SK-N-SH (cell line): ENCODE results near the gene ETV3. TPM values are rescaled to one million over a fixed set of nuclear protein-coding genes. Genes with fewer than 3 reads are reported as not detected.

ENCODE experiments used
- CTCF ChIA-PET: fragments of 300-600, 350-600 bp; formaldehyde crosslinking; extraction: SDS; loops from one replicate; lab custom pipeline; 2021; lab: Yijun Ruan, JAX
- POLR2A ChIA-PET: fragments of 350-600 bp; sonication (Branson Sonifier 250); formaldehyde crosslinking; extraction: SDS; loops from one replicate; lab custom pipeline; 2020; ENCODE audit warnings: antibody characterized with exemption, inconsistent platforms; lab: Yijun Ruan, JAX
- DNase-seq: peaks from one replicate; pipeline ENCODE4 v3.0.0; 2012
- H2AFZ ChIP-seq: fragments of 200-600 bp; sonication (generic); 2 replicates; pipeline ENCODE4 v1.8.1; 2016; ENCODE audit warnings: antibody characterized with exemption, mild to moderate bottlenecking, low read depth
- H3F3A ChIP-seq: fragments of 200-600 bp; sonication (generic); replicated peaks from 2 replicates; pipeline ENCODE3; 2016; ENCODE audit warnings: antibody characterized with exemption, mild to moderate bottlenecking; ENCODE audit not compliant: insufficient read depth
- H3K27ac ChIP-seq, 2 experiments: fragments of 200-500 bp in 1 of 2; fragments of 200-600 bp in 1 of 2; sonication (Bioruptor generic) in 1 of 2; sonication (generic), shearing (Covaris generic) in 1 of 2; 2 replicates each; pipeline versions ENCODE4 v1.5.1 to v1.6.1; 2014 to 2016; ENCODE audit warnings: low read depth in 2 of 2, inconsistent platforms in 1 of 2, low read length in 1 of 2, mild to moderate bottlenecking in 1 of 2, mixed read lengths in 1 of 2
- H3K27me3 ChIP-seq: fragments of 200-600 bp; sonication (generic), shearing (Covaris generic); 2 replicates; pipeline ENCODE4 v1.6.1; 2016; ENCODE audit warnings: mixed run types; ENCODE audit not compliant: insufficient read depth
- H3K36me3 ChIP-seq, 2 experiments: fragments of 200-500 bp in 1 of 2; fragments of 200-600 bp in 1 of 2; sonication (Bioruptor generic) in 1 of 2; sonication (generic) in 1 of 2; replicated peaks in 1 of 2; 2 replicates each; pipeline versions ENCODE3 to v1.5.1; 2014 to 2016; ENCODE audit warnings: low read length in 1 of 2, mild to moderate bottlenecking in 1 of 2; ENCODE audit not compliant: insufficient read depth in 2 of 2, control insufficient read depth in 1 of 2
- H3K4me1 ChIP-seq, 2 experiments: fragments of 200-500 bp in 1 of 2; fragments of 200-600 bp in 1 of 2; sonication (Bioruptor generic) in 1 of 2; sonication (generic), shearing (Covaris generic) in 1 of 2; 2 replicates each; pipeline versions ENCODE4 v1.5.1 to v1.6.1; 2014 to 2016; ENCODE audit warnings: low read depth in 1 of 2, low read length in 1 of 2, mixed run types in 1 of 2; ENCODE audit not compliant: insufficient read depth in 2 of 2, control insufficient read depth in 1 of 2
- H3K4me2 ChIP-seq: fragments of 200-600 bp; sonication (generic), shearing (Covaris generic); 2 replicates; pipeline ENCODE4 v1.6.1; 2017; ENCODE audit warnings: mixed run types
- H3K4me3 ChIP-seq, 2 experiments: fragments of 200-500 bp in 1 of 2; fragments of 200-600 bp in 1 of 2; sonication (Bioruptor generic) in 1 of 2; sonication (generic), shearing (Covaris generic) in 1 of 2; 2 replicates each; pipeline versions ENCODE4 v1.5.1 to v1.8.1; 2014 to 2016; ENCODE audit warnings: low read depth in 2 of 2, inconsistent platforms in 1 of 2, low read length in 1 of 2, mild to moderate bottlenecking in 1 of 2, mixed read lengths in 1 of 2, moderate library complexity in 1 of 2
- H3K79me2 ChIP-seq: fragments of 200-600 bp; sonication (generic); 2 replicates; pipeline ENCODE4 v1.8.1; 2017; ENCODE audit warnings: mild to moderate bottlenecking; ENCODE audit not compliant: insufficient read depth
- H3K9ac ChIP-seq: fragments of 200-600 bp; sonication (generic); 2 replicates; pipeline ENCODE4 v1.6.1; 2017; ENCODE audit warnings: mixed run types
- H3K9me2 ChIP-seq: fragments of 200-600 bp; sonication (generic); 2 replicates; pipeline ENCODE4 v1.6.1; 2017; ENCODE audit warnings: mixed run types
- H3K9me3 ChIP-seq: fragments of 200-600 bp; sonication (generic); 2 replicates; pipeline ENCODE4 v1.6.1; 2017; ENCODE audit warnings: mixed run types, mild to moderate bottlenecking, moderate library complexity
- H4K20me1 ChIP-seq: fragments of 200-600 bp; sonication (generic); 2 replicates; pipeline ENCODE4 v1.6.1; 2017; ENCODE audit warnings: mild to moderate bottlenecking, mixed run types; ENCODE audit not compliant: insufficient read depth
- EP300 ChIP-seq, 2 experiments: IDR thresholded peaks; 2 replicates each; pipeline versions ENCODE4 v1.4.0 to v1.6.1; 2012; ENCODE audit warnings: borderline replicate concordance in 1 of 2, low read depth in 1 of 2, low read length in 1 of 2
- FOSL2 ChIP-seq: IDR thresholded peaks from 2 replicates; pipeline ENCODE4 v1.4.0; 2012; ENCODE audit warnings: low read depth, mild to moderate bottlenecking, moderate library complexity, borderline replicate concordance
- FOXJ3 ChIP-seq: sonication (generic); formaldehyde crosslinking; IDR thresholded peaks from 2 replicates; pipeline ENCODE4 v1.5.1; 2020; ENCODE audit warnings: mild to moderate bottlenecking, missing genetic modification reagents
- FOXM1 ChIP-seq: IDR thresholded peaks from 2 replicates; pipeline ENCODE4 v1.4.0; 2012; ENCODE audit warnings: low read depth, mild to moderate bottlenecking
- GATA2 ChIP-seq: sonication (generic); formaldehyde crosslinking; IDR thresholded peaks from 2 replicates; pipeline ENCODE4 v1.5.0; 2020; ENCODE audit warnings: mild to moderate bottlenecking, missing genetic modification reagents
- IRF3 ChIP-seq: fragments of 150-350 bp; IDR thresholded peaks from 2 replicates; pipeline ENCODE4 v1.6.1; 2016; ENCODE audit warnings: mild to moderate bottlenecking, low read depth, low read length
- JUND ChIP-seq: IDR thresholded peaks from 2 replicates; pipeline ENCODE4 v1.4.0; 2012
- MAX ChIP-seq: IDR thresholded peaks from 2 replicates; pipeline ENCODE4 v1.4.0; 2012; ENCODE audit warnings: low read depth
- PBX3 ChIP-seq: IDR thresholded peaks from 2 replicates; pipeline ENCODE4; 2012
- RAD21 ChIP-seq: IDR thresholded peaks from 2 replicates; pipeline ENCODE4 v1.6.1; 2012; ENCODE audit warnings: mild to moderate bottlenecking, low read length
- RXRA ChIP-seq: IDR thresholded peaks from 2 replicates; pipeline ENCODE4 v1.4.0; 2012; ENCODE audit warnings: low read depth, mild to moderate bottlenecking, borderline replicate concordance
- SMC3 ChIP-seq: IDR thresholded peaks from 2 replicates; pipeline ENCODE4 v1.6.1; 2012; ENCODE audit warnings: low read depth, low read length, improper control_type of control experiment
- USF2 ChIP-seq: fragments of 150-350 bp; IDR thresholded peaks from 2 replicates; pipeline ENCODE4 v1.6.1; 2017; ENCODE audit warnings: antibody characterized with exemption, low read length, low read depth, borderline replicate concordance
- WGBS: methylation state at CpG from one replicate; pipeline ENCODE4 v1.1.6; 2017; ENCODE audit warnings: low lambda C conversion rate; 5-methylcytosine and 5-hydroxymethylcytosine counted together
- polyA plus RNA-seq, 3 experiments: library from polyadenylated mRNA; depleted of rRNA; stranded (reverse); fragments of >200 nt; gene quantifications; 2 replicates each; pipeline ENCODE4 v1.2.3, GENCODE V29; 2012

Gene ETV3
- polyA plus RNA-seq, 1 of the 3 experiments (the other 2 are of a cell fraction), result 5.4 TPM

GRCh38 chr1:157091668-157092273, 46.4 kb downstream of the ETV3 start:
- Histone ChIP-seq H2AFZ (no peak overlapping the region), H4K20me1 (no peaks in the 10 kb centered on the region)

More at GRCh38 chr1:157091668-157092273, 46.4 kb downstream of the ETV3 start:
- H3K4me2 ChIP-seq, result no peak overlapping the region
- TF ChIP-seq EP300 (IDR thresholded peaks at IDR 0.05; ENCODE audit: borderline replicate concordance in 1 of 2, low read depth in 1 of 2, low read length in 1 of 2), result no peak
- TF ChIP-seq PBX3, result no peak
- no peak for TF ChIP-seq MAX
- TF ChIP-seq RXRA, result no peak
- no peak for TF ChIP-seq FOXM1
- TF ChIP-seq RAD21, result no peak
- no peak for TF ChIP-seq USF2
- TF ChIP-seq GATA2 (CRISPR knock-in tag), result no peak
- TF ChIP-seq FOXJ3 (CRISPR knock-in tag), result no peak
- no peak for TF ChIP-seq FOSL2
- TF ChIP-seq SMC3, result no peak
- no peak for TF ChIP-seq IRF3
- TF ChIP-seq JUND, result no peak
- H3K9ac ChIP-seq, result no peak overlapping the region
- H3K9me2 ChIP-seq, result no peaks in the 10 kb centered on the region
- 42% methylated on average over 2 of the region's 4 CpGs for WGBS
- no peaks in the 10 kb centered on the region for H3F3A ChIP-seq
- H3K27ac ChIP-seq, result no peak overlapping the region
- H3K4me1 ChIP-seq, result peaks cover 6 to 7% of the 10 kb centered on the region in 2 experiments; a peak in 2 of 4 replicates
- ChIA-PET CTCF (interaction anchor here (1.3 to 13.6 kb wide), 6 partner anchors 14 to 105 kb away, joined by 5 to 586 read pairs (median 38); partner anchors contain the start of gene ETV3), POLR2A (no interaction called here)
- no peaks in the 10 kb centered on the region for H3K27me3 ChIP-seq
- H3K4me3 ChIP-seq, result no peak overlapping the region
- H3K36me3 ChIP-seq, result no peaks in the 10 kb centered on the region
- DNase-seq, result no peak
- no peaks in the 10 kb centered on the region for H3K9me3 ChIP-seq
- no peaks in the 10 kb centered on the region for H3K79me2 ChIP-seq
